NCI-H2171 treated with DMSO at 0.1 percent for 48 hours (cell line): Measurements from ENCODE around the gene CKS1B.

ENCODE experiments used
- DNase-seq: peaks from one replicate; lab custom pipeline; 2025; lab: John Stamatoyannopoulos, UW

CKS1B gene

DNA sequence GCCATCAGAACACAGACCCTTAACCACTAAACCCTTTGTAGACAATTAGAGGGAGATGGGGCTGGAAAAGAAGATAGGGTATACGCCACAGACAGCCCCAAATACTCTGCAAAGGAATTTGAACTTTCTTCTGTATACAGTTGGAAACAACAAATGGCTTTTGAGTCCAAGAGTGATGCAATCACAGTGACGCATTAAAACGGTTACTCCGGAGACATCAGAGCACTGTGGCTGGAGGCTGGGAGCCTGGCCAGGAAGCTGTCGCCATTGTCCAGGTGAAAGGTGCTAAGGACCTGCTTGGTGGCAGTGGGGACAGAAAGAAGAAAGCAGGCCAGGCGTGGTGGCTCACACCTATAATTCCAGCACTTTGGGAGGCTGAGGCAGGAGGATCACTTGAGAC lies 12.8 kb downstream of the CKS1B start:
- no peak for DNase-seq

DNA sequence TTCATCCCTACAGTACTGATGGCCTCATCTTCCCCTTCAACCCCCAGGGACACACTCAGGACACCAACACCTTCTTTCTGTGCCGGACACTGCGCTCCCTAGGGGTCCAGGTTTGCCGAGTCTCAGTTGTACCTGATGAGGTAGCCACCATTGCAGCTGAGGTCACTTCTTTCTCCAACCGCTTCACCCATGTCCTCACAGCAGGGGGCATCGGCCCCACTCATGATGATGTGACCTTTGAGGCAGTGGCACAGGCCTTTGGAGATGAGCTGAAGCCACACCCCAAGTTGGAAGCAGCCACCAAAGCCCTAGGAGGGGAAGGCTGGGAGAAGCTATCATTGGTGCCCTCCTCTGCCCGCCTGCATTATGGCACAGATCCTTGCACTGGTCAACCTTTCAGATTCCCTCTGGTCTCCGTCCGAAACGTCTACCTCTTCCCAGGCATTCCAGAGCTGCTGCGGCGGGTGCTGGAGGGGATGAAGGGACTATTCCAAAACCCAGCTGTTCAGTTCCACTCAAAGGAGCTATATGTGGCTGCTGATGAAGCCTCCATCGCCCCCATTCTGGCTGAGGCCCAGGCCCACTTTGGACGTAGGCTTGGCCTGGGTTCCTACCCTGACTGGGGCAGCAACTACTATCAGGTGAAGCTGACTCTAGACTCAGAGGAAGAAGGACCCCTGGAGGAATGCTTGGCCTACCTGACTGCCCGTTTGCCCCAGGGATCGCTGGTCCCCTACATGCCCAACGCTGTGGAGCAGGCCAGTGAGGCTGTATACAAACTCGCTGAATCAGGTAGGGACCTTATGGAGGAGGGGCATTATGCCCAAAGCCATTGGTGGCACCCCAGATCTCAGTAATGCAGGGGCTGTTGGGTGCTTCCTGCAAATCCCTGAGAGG lies 13.8 kb downstream of the CKS1B start:
- no peak for DNase-seq

DNA sequence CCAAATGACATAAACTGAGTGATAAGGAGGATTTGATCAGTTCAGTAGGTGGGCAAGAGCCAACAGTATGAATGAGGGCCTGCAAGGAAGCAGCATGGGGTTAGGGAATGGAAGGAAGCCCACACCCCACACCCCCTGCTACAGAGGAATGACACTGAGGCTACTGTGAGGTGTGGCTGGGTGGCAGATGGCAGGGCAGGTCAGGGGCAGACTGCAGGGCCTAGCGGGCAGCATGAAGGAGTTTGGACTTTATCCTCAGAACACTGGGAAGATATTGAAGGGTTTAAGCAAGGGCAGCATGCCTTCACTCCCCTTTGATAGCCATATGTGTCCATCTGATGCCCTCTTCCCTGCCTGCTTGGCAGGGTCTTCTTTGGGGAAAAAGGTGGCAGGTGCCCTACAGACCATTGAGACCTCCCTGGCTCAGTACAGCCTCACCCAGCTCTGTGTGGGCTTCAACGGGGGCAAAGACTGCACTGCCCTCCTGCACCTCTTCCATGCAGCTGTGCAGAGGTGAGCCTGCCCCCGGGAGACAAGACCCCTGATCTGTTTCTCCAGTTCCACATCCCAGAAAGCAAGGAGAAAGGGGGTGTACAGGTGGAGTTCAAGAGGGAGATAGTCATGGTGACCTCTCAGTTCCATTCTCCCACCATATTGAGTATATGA lies 14.8 kb downstream of the CKS1B start:
- no peak for DNase-seq

DNA sequence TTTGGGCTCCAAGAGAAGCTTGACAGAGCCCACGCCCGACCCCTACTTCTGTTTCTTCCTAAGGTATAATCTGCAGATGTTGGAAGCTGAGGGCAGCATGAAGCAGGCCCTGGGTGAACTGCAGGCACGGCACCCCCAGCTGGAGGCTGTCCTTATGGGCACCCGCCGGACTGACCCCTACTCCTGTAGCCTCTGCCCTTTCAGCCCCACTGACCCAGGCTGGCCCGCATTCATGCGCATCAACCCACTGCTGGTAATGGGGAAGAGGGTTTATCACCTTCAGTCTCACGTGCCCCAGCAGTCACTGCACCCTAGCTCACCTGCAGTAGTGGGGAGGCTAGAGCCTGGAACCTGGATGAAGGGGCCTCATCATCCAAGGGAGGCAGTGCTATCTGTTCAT lies 15.8 kb downstream of the CKS1B start:
- DNase-seq: no peak

DNA sequence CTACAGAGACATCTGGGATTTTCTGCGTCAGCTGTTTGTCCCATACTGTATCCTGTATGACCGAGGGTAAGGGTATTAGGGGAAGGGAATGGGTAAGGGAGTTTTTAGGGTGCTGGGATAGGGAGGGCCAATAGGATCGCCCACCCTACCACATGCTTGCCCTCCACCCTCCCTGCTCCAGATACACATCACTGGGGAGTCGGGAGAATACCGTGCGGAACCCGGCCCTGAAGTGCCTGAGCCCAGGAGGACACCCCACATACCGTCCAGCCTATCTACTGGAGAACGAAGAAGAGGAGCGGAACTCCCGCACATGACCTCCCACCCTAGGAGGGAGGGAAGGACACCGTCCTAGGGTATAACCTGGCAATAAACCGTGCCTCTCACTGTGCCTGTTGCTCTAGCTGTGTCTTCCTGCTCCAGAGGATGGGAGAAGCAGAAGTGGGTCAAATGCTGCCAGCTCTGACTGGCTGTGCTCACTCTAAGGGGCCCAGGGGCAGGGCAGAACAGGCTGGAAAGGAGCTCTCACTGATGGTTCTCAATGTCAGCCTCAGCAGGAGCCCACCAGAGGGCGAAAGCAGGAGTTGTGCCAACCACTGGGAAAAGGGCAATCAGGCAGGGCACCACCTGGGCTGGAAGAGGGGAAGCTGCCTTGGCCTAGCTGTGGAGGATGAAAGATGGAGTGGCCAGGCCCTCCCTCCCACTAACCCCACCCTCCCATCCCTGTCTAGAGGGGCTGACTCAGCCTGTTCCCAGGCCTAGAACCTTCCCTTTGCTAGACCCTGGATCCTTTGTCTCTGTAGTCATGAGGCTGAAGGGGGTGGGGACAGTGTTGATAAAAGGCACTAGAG lies 18.5 kb downstream of the CKS1B start:
- peak; percentile 28 for DNase-seq

DNA sequence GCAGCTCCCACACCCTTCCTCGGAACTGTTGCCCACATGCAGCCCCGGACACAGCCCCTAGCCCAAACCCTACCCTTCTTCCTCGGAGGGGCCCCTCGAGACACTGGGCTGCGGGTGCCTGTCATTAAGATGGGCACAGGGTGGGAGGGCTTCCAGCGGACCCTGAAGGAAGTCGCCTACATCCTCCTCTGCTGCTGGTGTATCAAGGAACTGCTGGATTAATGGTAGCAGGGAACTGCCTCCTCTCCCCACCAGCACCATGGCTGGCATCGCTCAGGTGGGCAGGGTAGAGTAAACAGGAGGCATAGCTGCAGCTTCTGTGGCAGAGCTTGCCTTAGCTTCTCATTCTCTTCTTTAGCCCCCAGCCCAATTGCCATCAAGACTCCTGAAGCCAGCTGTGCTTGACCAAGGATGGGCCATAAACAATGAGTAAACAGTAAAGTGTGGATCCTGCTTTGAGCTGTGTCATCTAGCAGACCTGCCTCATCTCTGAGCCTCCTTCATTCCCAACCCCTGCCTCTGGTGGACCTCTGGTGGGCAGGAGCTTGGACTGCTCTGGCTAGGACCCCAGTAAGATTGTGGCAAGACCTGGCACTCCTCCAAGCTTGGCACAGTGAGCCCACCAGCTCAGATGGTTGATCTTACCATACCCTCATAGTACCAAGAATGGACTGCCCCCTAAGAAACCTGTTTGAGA lies 19.2 kb downstream of the CKS1B start, which contains the start of gene LENEP:
Gene LENEP (plus strand): TSS at position 15 of the 697 bp plus-strand sequence. CDS start 22 bp downstream, at position 37.
- no peak for DNase-seq

DNA sequence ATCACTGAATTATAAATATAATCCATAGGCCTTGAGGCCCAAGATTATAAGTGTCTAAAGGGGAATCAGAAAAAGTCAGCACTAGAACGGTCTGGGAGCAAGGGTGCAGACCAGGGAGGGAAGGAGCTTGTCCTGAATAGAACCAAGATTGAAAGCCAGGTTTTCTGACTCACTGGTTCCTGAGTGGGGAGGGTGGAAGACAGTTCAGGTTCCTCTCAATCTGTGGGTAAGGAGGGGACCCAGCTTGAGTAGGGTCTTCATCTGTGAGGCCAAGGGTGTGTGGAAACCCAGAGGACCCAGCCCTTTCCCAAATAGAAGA lies 19.7 kb downstream of the CKS1B start:
- no peak for DNase-seq

DNA sequence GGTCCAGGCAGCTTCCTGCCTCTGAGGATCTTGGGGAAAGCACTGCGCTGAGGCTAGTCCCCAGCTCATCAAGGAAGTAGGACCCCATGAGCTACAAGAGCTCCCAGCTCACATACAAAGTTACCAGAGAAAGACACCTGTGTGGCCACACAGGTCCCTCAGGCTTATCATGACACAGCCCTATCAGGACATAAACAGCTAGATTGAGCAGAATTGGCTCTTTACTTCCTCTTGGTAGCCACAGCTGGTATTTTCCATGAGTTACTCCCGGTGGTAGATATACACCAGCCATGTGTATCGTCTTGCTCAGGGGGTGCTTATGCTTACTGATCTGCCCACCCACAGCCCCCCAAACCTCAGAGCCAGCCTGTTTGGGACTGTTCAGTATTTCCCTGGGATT lies 20.1 kb downstream of the CKS1B start:
- DNase-seq: no peak

DNA sequence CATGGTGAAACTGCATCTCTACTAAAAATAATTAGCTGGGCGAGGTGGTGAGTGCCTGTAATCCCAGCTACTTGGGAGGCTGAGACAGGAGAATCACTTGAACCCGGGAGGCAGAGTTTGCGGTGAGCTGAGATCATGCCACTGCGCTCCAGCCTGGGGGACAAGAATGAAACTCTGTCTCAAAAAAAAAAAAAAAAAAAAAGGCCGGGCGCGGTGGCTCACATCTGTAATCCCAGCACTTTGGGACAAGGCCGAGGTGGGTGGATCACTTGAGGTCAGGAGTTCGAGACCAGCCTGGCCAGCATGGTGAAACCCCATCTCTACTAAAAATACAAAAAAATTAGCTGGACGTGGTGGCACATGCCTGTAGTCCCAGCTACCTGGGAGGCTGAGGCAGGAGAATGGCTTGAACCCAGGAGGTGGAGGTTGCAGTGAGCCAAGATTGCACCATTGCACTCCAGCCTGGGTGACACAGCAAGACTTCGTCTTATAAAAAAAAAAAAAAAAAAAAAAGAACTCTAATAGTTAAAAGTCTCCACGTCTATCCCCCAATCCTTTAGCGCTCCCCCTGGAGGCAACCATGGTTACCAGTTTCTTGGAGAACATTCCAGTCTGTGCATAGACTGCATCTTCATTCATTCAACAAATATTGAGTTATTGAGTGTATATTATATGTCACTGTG lies 21.0 kb downstream of the CKS1B start:
- peak; percentile 55 for DNase-seq

DNA sequence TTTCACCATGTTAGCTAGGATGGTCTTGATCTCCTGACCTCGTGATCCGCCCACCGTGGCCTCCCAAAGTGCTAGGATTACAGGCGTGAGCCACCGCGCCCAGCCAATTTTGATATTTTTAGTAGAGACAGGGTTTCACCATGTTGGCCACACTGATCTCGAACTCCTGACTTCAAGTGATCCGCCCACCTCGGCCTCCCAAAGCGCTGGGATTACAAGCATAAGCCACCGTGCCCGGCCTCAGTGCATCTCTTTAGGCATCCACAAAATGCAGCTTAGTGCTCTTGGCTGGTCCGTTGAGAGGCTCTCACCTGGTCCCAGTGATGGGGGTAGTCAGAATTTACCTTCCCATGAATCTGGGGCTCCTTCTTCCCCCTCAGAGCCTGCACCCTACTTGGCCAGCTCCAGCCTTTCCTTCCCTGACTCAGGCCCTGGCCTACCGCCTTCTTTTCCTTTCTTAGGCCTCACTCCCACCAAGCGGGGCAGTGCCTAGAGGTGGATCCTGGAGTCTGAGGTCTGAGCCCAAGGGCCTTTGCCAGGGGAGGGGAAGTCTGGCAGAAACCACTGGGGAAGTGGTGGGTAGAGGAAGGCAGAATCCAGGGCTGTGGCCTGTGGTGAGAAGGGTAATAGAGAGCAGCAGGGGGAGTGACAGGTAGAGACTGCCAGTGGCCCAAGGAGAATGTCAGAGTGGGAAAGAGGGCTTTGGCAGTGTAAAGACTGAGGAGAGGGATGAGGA lies 22.7 kb downstream of the CKS1B start:
- DNase-seq: no peak

DNA sequence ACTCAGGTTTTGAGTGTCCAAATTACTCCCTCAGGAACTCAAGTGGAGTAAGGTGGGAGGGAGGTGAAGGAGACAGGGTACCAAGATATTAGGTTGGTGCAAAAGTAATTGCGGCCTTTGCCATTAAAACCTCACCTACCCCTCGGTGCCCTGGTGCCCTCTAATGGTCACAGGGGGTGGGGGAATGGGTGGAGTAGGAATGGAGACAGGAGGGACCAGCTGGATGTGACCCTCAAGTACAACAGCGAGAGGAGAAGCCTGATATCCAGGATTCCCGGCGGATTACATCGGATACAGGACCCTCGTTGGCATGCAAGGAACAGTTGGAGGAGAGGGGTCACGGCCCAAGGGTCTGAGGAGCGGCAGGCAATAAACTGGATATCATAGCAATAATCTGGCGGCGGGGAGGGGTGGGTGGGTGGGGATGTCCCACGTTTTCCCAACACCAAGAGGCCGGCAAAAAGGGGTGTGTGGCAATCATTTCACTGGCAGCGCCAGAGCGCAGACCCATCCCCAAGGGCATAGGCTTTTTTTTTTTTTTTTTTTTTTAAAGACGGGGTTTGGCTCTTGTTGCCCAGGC lies 23.8 kb downstream of the CKS1B start:
- no peak for DNase-seq

DNA sequence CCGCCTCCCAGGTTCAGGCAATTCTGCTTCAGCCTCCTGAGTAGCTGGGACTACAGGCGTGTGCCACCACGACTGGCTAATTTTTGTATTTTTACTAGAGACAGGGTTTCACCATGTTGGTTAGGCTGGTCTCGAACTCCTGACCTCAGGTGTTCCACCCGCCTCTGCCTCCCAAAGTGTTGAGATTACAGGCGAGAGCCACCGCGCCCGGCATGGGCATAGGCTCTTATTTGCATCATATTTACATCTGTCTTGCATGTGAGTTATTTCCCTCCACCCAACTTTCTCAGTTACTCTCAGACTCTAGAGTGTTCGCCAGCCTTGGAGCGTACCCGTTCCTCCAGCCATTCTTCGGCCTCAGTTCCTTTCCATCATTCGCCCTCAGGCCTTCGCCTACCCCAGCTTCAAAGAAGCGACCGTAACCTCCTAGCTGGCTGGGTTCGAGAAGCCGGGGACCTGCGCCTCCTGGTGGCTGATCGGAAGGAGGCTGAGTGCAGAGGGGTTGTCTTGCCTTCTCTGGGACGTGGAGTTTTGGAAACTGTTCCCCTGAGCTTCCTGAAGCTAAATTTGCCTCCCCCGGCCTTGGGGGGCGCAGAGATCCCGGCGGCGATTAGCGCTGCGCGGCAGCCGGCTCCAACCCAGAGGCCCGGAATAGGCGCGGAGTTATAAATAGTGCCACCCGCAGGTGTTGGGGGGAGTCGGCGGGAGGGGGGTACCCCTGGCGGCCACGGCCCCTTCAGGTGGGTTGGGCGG lies 24.5 kb downstream of the CKS1B start:
- DNase-seq: peak; percentile 91

DNA sequence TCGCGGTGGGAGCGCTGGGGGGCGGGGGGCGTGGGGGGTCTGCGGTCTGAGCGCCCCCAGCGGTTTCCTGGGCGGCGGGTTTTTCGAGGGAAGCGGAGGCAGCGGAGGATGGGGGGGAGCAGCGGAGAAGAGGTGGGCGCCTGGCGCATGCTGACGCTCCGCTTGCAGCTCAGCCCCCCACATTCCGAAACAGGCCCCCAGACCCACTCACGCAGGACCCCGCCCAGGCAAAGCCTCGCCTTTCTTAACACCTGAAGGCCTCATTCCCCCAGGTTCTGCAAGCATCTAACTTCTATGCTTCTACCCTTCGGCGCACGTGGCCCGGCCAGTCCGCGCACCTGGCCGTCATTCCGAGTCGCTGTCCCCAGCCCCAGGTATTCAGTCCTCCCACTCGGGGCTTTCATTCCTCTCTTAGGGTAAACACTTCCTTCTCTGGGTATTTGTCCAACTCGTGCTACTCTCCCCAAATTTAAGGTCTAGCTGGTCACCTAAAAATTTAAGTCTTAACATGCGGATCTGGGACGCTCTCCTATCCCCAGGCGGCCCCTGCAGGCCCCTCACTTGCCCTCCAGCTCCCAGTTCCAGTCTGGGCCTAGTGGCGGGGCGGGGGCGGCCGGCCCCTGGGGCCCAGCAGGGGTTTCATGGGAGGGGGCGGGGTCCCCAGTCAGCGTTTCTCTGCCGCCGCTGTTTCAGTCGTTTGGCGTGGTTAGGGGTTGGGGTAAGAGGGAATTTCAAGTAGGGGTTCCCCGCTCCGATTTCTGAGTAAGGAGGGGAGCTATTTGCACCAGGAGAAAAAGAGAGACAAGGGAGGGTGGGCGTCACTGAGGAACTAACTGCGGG lies 25.3 kb downstream of the CKS1B start:
- peak; percentile 65 for DNase-seq

DNA sequence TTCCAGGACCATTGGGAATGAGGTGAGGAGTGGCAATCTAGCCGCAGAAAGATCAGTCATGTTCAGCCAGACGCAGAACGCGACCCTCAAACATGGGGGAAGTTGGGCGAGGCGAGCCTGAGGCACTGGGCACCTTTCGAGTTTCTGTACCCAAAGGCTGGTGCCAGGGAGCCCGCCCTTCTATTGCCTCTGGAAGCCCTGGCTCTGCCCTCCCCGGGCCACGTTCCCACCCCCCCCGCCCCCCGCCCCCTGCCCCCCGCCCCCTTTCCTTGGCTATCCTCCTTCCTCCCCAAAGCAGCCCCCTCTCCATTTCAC lies 25.9 kb downstream of the CKS1B start:
- no peak for DNase-seq

DNA sequence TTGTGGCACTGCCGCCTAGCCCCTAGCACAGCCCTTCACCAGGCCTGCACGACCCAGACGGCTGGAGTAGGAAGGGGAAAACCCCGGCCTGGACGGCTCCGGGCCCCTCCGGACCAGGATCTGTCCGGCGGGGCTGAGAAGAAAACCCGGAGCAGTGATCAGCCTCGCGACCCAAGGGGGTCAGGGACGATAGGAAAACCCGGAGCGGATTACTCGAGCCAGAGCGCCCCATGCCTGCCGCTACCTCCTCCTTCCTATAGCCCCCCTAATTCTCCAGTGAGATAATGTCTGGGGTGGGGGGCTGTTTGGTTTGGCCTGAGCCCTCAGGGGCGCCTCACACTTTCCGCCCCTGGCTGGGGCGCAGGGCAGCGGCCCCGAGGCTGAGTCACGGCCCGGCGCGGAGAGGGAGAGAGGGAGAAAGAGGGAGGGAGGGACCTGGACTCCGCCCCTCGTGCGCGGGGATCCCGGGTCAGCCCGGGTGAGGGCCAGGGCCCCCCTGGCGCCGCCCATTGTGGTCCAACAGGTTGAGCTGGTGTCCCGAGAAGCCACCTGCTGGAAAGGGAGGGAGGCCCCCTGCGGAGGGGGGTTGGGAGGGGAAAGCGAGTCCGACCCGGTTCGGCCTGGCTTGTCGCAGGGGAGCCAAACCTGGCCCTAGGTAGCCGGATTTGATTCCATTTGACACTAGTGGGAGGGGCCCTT lies 26.4 kb downstream of the CKS1B start:
- DNase-seq: peak; percentile 84

DNA sequence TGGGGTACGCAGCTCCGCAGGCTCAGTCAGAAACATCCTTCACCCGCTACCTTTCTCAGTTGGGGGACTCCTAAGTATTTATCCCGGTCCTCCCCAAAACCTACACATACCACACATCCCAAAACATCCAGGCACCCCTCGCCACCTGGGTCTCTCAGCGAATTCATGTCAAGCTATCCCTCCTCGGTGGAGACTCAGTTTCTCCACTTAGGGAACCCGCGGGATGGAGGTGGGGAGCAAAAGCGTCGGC lies 26.9 kb downstream of the CKS1B start:
- DNase-seq: peak; percentile 84

DNA sequence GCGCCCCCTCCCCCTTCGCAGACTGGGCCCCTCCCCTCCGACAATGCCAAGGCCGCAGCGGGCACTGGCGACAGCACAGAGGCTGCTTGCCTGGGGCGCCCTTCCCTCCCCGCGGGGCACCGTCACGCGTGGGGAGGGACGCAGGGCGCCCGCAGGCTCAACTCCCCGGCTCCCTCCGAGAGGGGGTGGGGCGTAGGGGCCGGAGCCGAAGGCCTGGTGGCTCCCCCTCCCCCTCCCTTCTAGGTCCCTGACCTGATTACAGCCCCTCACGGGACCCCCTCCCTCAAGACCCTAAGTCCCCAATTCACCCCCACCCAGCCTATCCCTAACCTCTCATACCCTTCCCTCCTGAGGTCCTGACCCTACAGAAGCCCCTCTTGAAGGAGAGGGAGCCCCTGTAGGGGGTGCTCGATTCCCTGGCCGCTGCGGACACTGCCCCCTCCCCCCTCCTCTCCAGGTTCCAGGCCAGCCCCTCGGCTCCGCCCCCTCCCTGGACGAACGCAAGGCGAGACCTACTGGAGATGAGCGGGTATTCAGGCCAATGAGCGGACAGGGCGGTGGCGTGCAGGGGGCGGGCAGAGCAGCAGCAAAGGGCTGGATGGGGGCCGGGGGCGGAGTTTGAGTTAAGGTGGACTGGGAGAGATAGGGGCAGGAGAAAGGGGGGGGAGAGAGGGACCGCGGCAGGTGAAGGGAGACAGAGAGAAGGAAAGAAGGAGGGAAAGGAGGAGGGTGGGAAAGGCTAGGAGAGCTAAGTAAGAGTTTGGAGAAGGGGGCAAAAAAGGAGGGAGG lies 27.4 kb downstream of the CKS1B start:
- peak; percentile 97 for DNase-seq
